ENCODE results near the gene MYO7A. TPM values are rescaled to one million over a fixed set of nuclear protein-coding genes. Genes with fewer than 3 reads are reported as not detected.

The MYO7A gene
- 0.75 to 1.1 TPM (median 0.91 TPM) in 3 replicates for polyA plus RNA-seq
- not detected for polyA plus RNA-seq (2011; ENCODE audit: low read depth)
- polyA plus RNA-seq (2011; cell fraction: cytosol; rRNA removed): 0.66 and 0.69 TPM in 2 replicates
- polyA plus RNA-seq (2011; cell fraction: nucleus; rRNA removed): 2.9 and 3.4 TPM in 2 replicates
- 0.16 and 0.94 TPM in 2 replicates for polyA plus RNA-seq (2012; ENCODE audit: low replicate concordance)
- 0.66 to 1.3 TPM (median 0.67 TPM) in 3 replicates for polyA minus RNA-seq
- not detected for polyA minus RNA-seq (2011; cell fraction: cytosol; rRNA and poly(A)+ RNA removed)
- polyA minus RNA-seq (2011; cell fraction: nucleus; rRNA and poly(A)+ RNA removed): 0.63 and 0.70 TPM in 2 replicates

DNA sequence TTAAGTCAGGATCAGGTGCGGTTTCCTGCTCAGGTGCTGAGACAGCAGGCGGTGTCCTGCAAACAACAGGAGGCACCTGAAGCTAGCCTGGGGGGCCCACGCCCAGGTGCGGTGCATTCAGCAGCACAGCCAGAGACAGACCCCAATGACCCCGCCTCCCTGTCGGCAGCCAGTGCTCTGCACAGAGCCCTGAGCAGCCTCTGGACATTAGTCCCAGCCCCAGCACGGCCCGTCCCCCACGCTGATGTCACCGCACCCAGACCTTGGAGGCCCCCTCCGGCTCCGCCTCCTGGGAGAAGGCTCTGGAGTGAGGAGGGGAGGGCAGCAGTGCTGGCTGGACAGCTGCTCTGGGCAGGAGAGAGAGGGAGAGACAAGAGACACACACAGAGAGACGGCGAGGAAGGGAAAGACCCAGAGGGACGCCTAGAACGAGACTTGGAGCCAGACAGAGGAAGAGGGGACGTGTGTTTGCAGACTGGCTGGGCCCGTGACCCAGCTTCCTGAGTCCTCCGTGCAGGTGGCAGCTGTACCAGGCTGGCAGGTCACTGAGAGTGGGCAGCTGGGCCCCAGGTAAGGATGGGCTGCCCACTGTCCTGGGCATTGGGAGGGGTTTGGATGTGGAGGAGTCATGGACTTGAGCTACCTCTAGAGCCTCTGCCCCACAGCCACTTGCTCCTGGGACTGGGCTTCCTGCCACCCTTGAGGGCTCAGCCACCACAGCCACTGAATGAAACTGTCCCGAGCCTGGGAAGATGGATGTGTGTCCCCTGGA lies at the start of gene MYO7A:
Gene MYO7A (plus strand): TSS at position 327 of the 772 bp plus-strand sequence. CDS start 2,389 bp downstream, outside the sequence.
- H3K36me3 ChIP-seq (ENCODE audit: control insufficient read depth in 2 of 2, extremely low read depth in 1 of 2, insufficient read depth in 2 of 2, low read length in 2 of 2): no peaks in the 10 kb centered on the region
- peak within 1 kb of the TSS; percentile 71 for H3K4me2 ChIP-seq (ENCODE audit: control insufficient read depth, extremely low read depth, insufficient read depth, low read depth, low read length)
- no peaks in the 10 kb centered on the region for H3K9me3 ChIP-seq (ENCODE audit: control insufficient read depth, low read depth, low read length)
- no peak within 1 kb of the TSS for H3K9ac ChIP-seq (ENCODE audit: control insufficient read depth, extremely low read depth, insufficient read depth, low read length)
- H3K4me3 ChIP-seq (ENCODE audit: control insufficient read depth in 2 of 3, extremely low read depth in 1 of 3, insufficient read depth in 2 of 3, low read depth in 1 of 3, low read length in 3 of 3): peak within 1 kb of the TSS; percentile 8 to 58 (median 11)
- H3K9me1 ChIP-seq (ENCODE audit: control insufficient read depth, extremely low read depth, insufficient read depth, low read length): no peaks in the 10 kb centered on the region
- H3K79me2 ChIP-seq (ENCODE audit: control insufficient read depth, insufficient read depth, low read length): no peaks in the 10 kb centered on the region
- H3K4me1 ChIP-seq (ENCODE audit: control insufficient read depth, extremely low read depth, insufficient read depth, low read length): peaks cover 5% of the 10 kb centered on the region
- dilution Hi-C loops (cut with MboI; ENCODE audit: extremely low pct_ligation_motif_present, low sequenced_read_pairs): no loop called here
- no peak within 1 kb of the TSS for H3K27ac ChIP-seq (ENCODE audit: control insufficient read depth, insufficient read depth, low read length)
- peak within 1 kb of the TSS; percentile 3 for H2AFZ ChIP-seq (ENCODE audit: control insufficient read depth, low read length)
- TF ChIP-seq, protein P1, sequence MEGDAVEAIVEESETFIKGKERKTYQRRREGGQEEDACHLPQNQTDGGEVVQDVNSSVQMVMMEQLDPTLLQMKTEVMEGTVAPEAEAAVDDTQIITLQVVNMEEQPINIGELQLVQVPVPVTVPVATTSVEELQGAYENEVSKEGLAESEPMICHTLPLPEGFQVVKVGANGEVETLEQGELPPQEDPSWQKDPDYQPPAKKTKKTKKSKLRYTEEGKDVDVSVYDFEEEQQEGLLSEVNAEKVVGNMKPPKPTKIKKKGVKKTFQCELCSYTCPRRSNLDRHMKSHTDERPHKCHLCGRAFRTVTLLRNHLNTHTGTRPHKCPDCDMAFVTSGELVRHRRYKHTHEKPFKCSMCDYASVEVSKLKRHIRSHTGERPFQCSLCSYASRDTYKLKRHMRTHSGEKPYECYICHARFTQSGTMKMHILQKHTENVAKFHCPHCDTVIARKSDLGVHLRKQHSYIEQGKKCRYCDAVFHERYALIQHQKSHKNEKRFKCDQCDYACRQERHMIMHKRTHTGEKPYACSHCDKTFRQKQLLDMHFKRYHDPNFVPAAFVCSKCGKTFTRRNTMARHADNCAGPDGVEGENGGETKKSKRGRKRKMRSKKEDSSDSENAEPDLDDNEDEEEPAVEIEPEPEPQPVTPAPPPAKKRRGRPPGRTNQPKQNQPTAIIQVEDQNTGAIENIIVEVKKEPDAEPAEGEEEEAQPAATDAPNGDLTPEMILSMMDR (optimal IDR thresholded peaks at IDR 0.05 in 1 of 3, IDR thresholded peaks at IDR 0.05 in 1 of 3, conservative IDR thresholded peaks at IDR 0.05 in 1 of 3; ENCODE audit: extremely low read depth in 1 of 3, insufficient read depth in 2 of 3, low read length in 3 of 3): no peak
- no peak for TF ChIP-seq EZH2 (IDR thresholded peaks at IDR 0.05; ENCODE audit: low read length)
- no peaks in the 10 kb centered on the region for H4K20me1 ChIP-seq (ENCODE audit: control insufficient read depth, extremely low read depth, insufficient read depth, low read length)
- no peak for DNase-seq (ENCODE audit: low read depth, low spot score)
- no peaks in the 10 kb centered on the region for H3K27me3 ChIP-seq (ENCODE audit: control insufficient read depth, extremely low read depth, insufficient read depth, low read length)
- FAIRE-seq: no peak

DNA sequence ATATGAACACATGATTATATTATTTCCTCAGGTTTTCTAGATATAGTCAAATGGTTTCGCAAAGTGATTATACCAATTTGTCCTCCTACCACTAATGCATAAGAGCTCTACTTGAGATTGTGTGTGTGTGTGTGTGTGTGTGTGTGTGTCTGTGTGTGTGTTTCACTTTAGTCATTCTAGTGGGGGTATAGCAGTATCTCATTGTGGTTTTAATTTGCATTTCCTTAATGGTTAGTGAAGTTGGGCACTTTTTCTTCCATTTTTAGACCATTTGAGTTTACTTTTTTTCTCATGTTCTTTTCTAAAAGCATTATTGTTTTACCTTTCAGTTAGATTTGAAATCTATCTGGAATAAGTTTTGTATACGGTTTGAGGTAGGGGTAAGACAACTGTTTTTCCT lies 48.4 kb upstream of the MYO7A start:
- H3K36me3 ChIP-seq (ENCODE audit: control insufficient read depth in 2 of 2, extremely low read depth in 1 of 2, insufficient read depth in 2 of 2, low read length in 2 of 2): no peaks in the 10 kb centered on the region
- no peak overlapping the region for H3K9ac ChIP-seq (ENCODE audit: control insufficient read depth, extremely low read depth, insufficient read depth, low read length)
- no peaks in the 10 kb centered on the region for H3K27me3 ChIP-seq (ENCODE audit: control insufficient read depth, extremely low read depth, insufficient read depth, low read length)
- H3K9me3 ChIP-seq (ENCODE audit: control insufficient read depth, low read depth, low read length): no peaks in the 10 kb centered on the region
- TF ChIP-seq, protein P1 (optimal IDR thresholded peaks at IDR 0.05 in 1 of 3, IDR thresholded peaks at IDR 0.05 in 1 of 3, conservative IDR thresholded peaks at IDR 0.05 in 1 of 3; ENCODE audit: extremely low read depth in 1 of 3, insufficient read depth in 2 of 3, low read length in 3 of 3): no peak
- no peak for TF ChIP-seq EZH2 (IDR thresholded peaks at IDR 0.05; ENCODE audit: low read length)
- no peak overlapping the region for H2AFZ ChIP-seq (ENCODE audit: control insufficient read depth, low read length)
- no peaks in the 10 kb centered on the region for H3K4me1 ChIP-seq (ENCODE audit: control insufficient read depth, extremely low read depth, insufficient read depth, low read length)
- H4K20me1 ChIP-seq (ENCODE audit: control insufficient read depth, extremely low read depth, insufficient read depth, low read length): no peaks in the 10 kb centered on the region
- no peak overlapping the region for H3K4me3 ChIP-seq (ENCODE audit: control insufficient read depth in 2 of 3, extremely low read depth in 1 of 3, insufficient read depth in 2 of 3, low read depth in 1 of 3, low read length in 3 of 3)
- no peaks in the 10 kb centered on the region for H3K79me2 ChIP-seq (ENCODE audit: control insufficient read depth, insufficient read depth, low read length)
- dilution Hi-C loops (cut with MboI; ENCODE audit: extremely low pct_ligation_motif_present, low sequenced_read_pairs): no loop called here
- no peaks in the 10 kb centered on the region for H3K9me1 ChIP-seq (ENCODE audit: control insufficient read depth, extremely low read depth, insufficient read depth, low read length)
- no peak overlapping the region for H3K27ac ChIP-seq (ENCODE audit: control insufficient read depth, insufficient read depth, low read length)
- DNase-seq (ENCODE audit: low read depth, low spot score) (no peak), FAIRE-seq (no peak)
- H3K4me2 ChIP-seq (ENCODE audit: control insufficient read depth, extremely low read depth, insufficient read depth, low read depth, low read length): no peak overlapping the region

All from keratinocyte (primary cell).